GM06990 (cell line): ENCODE results near the gene DPM2.
A peak's percentile ranks its signal among the peaks of the same experiment; 100 is the strongest.

Experiments used
- DNase-seq: peaks from one replicate; pipeline ENCODE4 v3.0.0-alpha.2; 2011; ENCODE audit not compliant: insufficient read length; ENCODE audit errors: extremely low read depth
- H3K27me3 ChIP-seq: replicated peaks from 2 replicates; pipeline ENCODE4 v1.6.0; 2011; ENCODE audit warnings: low read length; ENCODE audit not compliant: control insufficient read depth, insufficient read depth
- H3K36me3 ChIP-seq: 2 replicates; pipeline ENCODE4 v1.5.1; 2011; ENCODE audit warnings: low read length; ENCODE audit not compliant: control insufficient read depth, insufficient read depth
- H3K4me3 ChIP-seq: replicated peaks from 2 replicates; pipeline ENCODE4 v1.5.1; 2011; ENCODE audit warnings: low read depth, mild to moderate bottlenecking, control low read depth, low read length
- CTCF ChIP-seq: IDR thresholded peaks from 2 replicates; pipeline ENCODE4 v1.5.1; 2011; ENCODE audit warnings: low read length, control low read depth, mild to moderate bottlenecking, inconsistent platforms; ENCODE audit not compliant: insufficient read depth, poor library complexity, severe bottlenecking

Gene DPM2

GRCh38 chr9:127927988-127928675, 9.5 kb downstream of the DPM2 start:
- no peaks in the 10 kb centered on the region; the same call in 1 of the 2 replicates for H3K27me3 ChIP-seq
- no peak for DNase-seq
- no peak for TF ChIP-seq CTCF
- no peak overlapping the region for H3K4me3 ChIP-seq
- no peaks in the 10 kb centered on the region for H3K36me3 ChIP-seq

DNA sequence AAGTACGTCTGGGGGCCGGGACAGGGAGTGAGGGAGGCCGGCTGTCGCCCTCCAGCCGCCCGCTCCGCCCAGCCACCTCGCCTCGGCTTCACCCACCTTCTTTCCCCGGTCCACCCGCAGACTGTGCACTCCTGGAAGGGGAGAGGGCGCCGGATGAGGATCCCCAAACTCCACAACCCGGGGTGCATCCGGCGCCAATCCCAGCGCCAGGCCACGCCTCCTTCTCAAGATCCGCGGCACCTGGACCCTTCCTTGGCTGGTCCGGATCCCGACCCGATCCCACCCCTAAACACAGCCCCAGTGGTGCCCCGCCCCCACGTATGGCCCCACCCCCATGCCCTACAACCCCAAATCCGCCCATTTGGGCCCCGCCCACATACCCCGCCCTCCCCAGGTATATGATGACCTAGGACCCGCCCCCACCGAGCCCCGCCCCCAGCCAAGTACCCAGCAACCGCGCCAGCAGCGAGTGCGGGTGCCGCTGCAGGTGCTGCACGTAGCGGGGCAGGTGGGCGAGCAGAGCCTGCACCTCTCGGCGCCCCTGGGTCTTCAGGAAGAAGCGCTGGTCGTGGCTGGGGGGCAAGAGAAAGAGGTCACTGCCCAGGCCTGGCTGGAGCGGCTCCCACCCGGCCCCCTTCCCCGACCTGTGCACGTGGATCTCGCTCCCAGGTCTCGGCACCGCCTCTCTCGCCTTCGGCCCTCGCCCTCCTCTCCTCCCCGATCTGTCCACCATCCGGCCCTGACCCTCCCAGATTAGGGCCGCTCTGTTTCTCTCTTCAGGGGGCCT, 10.3 kb downstream of the DPM2 start:
- no peak for TF ChIP-seq CTCF
- Histone ChIP-seq H3K36me3 (no peaks in the 10 kb centered on the region), H3K4me3 (peak overlapping the region; percentile 12), H3K27me3 (no peaks in the 10 kb centered on the region; the same call in 1 of the 2 replicates)
- DNase-seq = no peak

DNA sequence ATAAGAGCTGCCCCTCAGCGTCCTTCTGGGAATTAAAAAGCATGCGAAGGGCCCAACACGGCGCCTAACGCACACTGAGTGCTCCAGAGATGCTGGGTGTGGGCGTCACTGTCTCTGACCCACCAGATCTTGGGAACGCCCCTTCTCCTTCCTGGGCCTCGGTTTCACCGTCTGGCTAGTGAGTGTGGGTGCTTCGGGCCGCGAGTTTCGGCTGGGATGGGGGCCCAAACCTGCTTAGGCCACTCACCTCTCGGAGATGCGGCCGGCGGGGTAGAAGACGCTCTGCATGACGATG, 10.8 kb downstream of the DPM2 start:
- H3K4me3 ChIP-seq = peak overlapping the region; percentile 12
- H3K36me3 ChIP-seq = no peaks in the 10 kb centered on the region
- no peaks in the 10 kb centered on the region; the same call in 1 of the 2 replicates for H3K27me3 ChIP-seq
- no peak for DNase-seq
- TF ChIP-seq CTCF = no peak

GRCh38 chr9:127925959-127926905, 11.4 kb downstream of the DPM2 start:
- no peak overlapping the region for H3K4me3 ChIP-seq
- no peaks in the 10 kb centered on the region; the same call in 1 of the 2 replicates for H3K27me3 ChIP-seq
- H3K36me3 ChIP-seq = no peaks in the 10 kb centered on the region
- no peak for TF ChIP-seq CTCF
- DNase-seq = no peak

- Histone ChIP-seq H3K27me3 (no peaks in the 10 kb centered on the region; the same call in 1 of the 2 replicates), H3K4me3 (no peak overlapping the region)
- no peak for TF ChIP-seq CTCF
These were observed 12.8 kb downstream of the DPM2 start for GRCh38 chr9:127924736-127925444.

More at GRCh38 chr9:127924736-127925444, 12.8 kb downstream of the DPM2 start:
- no peak for DNase-seq
- no peaks in the 10 kb centered on the region for H3K36me3 ChIP-seq
